ENCODE results near the gene TNXB. TPM values are rescaled to one million over a fixed set of nuclear protein-coding genes. Genes with fewer than 3 reads are reported as not detected.
A peak's percentile ranks its signal among the peaks of the same experiment; 100 is the strongest.

The TNXB gene
- total RNA-seq, 1 donor from 2014 or later, result 0.38 TPM

DNA sequence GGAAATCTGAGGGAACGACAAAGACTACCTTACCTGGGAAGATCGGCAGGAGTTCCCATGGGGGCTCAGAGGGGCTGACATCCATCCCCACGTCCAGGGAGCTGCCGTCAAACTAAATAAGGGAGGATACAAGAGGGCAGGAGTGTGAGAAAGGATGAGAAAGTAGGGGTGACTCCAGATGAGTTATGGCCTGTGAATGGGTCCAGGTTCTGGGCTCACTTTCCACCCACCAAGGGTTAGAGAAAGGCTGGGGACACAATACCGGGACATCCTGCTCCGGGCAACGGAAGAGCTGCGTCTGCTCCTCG lies 18.2 kb upstream of the TNXB start:
- DNase-seq (ENCODE audit: low read depth), result no peak
- TF ChIP-seq CTCF (IDR thresholded peaks at IDR 0.05; ENCODE audit: insufficient read depth, low read length, poor library complexity, severe bottlenecking), result no peak
- Histone ChIP-seq H3K4me3 (ENCODE audit: low read depth, low read length) (peak overlapping the region; percentile 80), H3K27me3 (ENCODE audit: control insufficient read depth, insufficient read depth, low read length) (no peaks in the 10 kb centered on the region), H3K36me3 (ENCODE audit: control insufficient read depth, insufficient read depth, low read length) (no peaks in the 10 kb centered on the region)

DNA sequence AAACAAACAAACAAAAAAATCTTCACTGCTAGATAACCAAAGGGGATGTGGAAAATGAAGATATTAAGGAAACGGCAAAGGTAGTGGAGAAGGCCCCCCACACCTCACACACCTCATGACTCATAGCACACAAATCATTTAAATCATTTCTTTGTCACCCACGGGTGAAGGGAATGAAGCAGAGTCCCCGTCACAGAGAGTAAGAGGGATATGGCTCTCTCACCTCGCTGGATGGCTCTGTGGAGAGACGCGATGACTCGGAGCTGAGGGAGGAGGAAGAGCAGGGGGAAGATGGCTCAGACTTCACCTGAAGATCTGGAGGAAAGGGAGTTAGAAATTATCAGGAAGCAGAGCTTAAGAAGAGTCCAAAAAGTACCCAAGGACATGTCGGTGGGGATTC lies 17.7 kb upstream of the TNXB start:
- Histone ChIP-seq H3K36me3 (ENCODE audit: control insufficient read depth, insufficient read depth, low read length) (peaks cover 2% of the 10 kb centered on the region), H3K4me3 (ENCODE audit: low read depth, low read length) (peak overlapping the region; percentile 80), H3K27me3 (ENCODE audit: control insufficient read depth, insufficient read depth, low read length) (no peaks in the 10 kb centered on the region)
- TF ChIP-seq CTCF (IDR thresholded peaks at IDR 0.05; ENCODE audit: insufficient read depth, low read length, poor library complexity, severe bottlenecking), result no peak
- DNase-seq (ENCODE audit: low read depth), result no peak

DNA sequence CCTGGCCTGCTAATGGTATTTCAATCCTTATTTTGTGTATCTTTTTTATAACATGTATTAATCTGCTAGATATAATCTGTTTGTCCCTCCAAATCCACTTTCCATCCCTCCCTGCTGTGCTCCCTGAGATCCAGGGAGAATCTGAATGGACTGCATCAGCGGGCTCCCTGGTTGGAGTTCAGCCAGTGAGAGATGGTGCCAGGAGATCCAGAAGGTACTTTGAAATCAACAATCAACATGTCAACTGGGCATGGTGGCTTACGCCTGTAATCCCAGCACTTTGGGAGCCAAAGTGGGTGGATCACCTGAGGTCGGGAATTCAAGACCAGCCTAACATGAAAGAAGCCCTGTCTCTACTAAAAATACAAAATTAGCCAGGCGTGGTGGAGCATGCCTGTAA lies 14.5 kb upstream of the TNXB start:
- no peak overlapping the region for H3K4me3 ChIP-seq (ENCODE audit: low read depth, low read length)
- no peak for TF ChIP-seq CTCF (IDR thresholded peaks at IDR 0.05; ENCODE audit: insufficient read depth, low read length, poor library complexity, severe bottlenecking)
- no peaks in the 10 kb centered on the region for H3K27me3 ChIP-seq (ENCODE audit: control insufficient read depth, insufficient read depth, low read length)
- H3K36me3 ChIP-seq (ENCODE audit: control insufficient read depth, insufficient read depth, low read length), result peaks cover 2% of the 10 kb centered on the region
- DNase-seq (ENCODE audit: low read depth), result no peak

GRCh38 chr6:32120573-32121059 lies 11.5 kb upstream of the TNXB start:
- Histone ChIP-seq H3K27me3 (ENCODE audit: control insufficient read depth, insufficient read depth, low read length) (no peaks in the 10 kb centered on the region), H3K4me3 (ENCODE audit: low read depth, low read length) (no peak overlapping the region), H3K36me3 (ENCODE audit: control insufficient read depth, insufficient read depth, low read length) (peaks cover 5% of the 10 kb centered on the region)
- TF ChIP-seq CTCF (IDR thresholded peaks at IDR 0.05; ENCODE audit: insufficient read depth, low read length, poor library complexity, severe bottlenecking), result no peak
- no peak for DNase-seq (ENCODE audit: low read depth)

DNA sequence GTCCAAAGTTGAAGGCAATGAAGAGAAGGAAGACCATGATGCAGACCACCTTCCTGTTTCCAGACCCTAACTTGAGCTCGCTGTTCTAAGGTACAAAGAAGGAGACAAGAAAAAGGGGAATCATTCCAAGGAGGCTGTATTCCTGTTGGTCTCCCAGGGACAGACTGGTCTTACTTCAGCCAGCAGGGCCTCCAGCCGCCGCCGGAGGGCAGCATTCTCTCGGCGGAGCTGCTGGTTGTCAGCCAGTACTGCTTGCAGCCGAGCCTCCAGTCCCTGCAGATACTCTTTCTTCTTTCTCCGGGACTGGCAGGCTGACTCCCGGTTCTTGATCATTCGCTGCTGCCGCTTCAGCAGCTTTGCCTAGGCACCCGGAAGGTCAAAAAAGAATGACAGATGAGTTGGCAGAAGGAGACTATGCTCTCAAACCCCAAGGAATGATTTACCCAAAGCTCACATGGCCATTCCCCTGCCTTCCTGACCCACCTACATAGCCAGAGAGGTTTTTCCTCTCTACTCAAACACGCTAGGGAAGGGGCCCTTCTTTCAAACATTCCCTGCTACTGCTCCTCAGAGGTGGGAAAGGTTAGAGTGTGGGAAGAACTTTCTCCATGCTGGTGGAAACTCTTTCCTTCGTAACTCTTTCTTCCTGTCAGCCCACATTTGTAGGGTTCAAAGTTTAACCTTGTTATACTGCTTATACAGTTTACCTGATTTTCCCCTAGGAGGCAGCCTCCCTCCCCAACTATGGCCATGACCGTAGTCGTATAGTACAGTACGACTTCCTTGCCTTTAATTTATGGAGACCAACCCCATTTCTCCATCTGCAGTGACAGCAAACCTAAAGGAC lies 9.9 kb upstream of the TNXB start:
- DNase-seq (ENCODE audit: low read depth), result peak; percentile 52

More for the DNA sequence above, 9.9 kb upstream of the TNXB start:
- TF ChIP-seq CTCF (IDR thresholded peaks at IDR 0.05; ENCODE audit: insufficient read depth, low read length, poor library complexity, severe bottlenecking), result peak; percentile 99
- Histone ChIP-seq H3K27me3 (ENCODE audit: control insufficient read depth, insufficient read depth, low read length) (no peaks in the 10 kb centered on the region), H3K4me3 (ENCODE audit: low read depth, low read length) (no peak overlapping the region), H3K36me3 (ENCODE audit: control insufficient read depth, insufficient read depth, low read length) (peaks cover 5% of the 10 kb centered on the region)

Data from kidney epithelial cell (primary cell).